GM18498 (cell line): Measurements from ENCODE around the gene WASL.
A peak's percentile ranks its signal among the peaks of the same experiment; 100 is the strongest.

Experiments
- ATAC-seq: cut with Tn5 transposase; IDR thresholded peaks from one replicate; pipeline ENCODE4 v1.9.1; 2021; ENCODE audit warnings: mild to moderate bottlenecking, moderate library complexity; ENCODE audit not compliant: unreplicated experiment

The WASL gene

GRCh38 chr7:123705211-123705901, 43.4 kb downstream of the WASL start:
- ATAC-seq, result no peak

DNA sequence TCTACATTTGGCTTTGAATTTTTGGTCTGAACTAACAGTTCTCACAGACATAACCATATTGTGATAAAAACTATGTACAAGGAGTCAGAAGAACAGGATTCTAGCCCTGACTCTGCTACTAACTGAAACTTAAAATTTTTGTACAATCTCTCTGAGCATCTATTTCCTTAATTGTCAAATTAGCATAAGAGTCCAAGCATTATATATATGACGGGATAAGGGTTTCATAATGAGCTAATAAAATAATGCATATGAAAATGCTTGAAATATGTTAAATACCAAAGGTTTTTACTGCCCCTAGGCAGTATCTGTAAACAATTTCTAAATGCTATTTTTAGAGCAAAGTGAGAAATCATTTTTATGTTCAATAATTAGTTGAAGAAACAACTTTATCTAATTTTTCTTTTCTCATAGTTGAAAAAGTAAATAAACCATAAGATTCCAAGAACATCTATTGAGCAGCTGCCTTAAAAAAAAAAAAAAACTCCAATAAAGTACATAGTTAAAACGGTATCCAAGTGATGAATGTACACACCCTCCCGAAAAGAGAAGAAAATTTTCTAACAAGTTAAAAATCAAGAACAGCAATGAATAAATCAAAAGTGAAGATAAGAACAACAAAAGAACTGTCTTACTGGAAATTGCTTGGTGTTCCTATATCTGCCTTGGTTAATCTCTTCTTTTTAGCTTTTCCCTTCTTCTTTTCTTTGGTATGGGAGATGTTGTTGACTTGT, 52.7 kb downstream of the WASL start:
- no peak for ATAC-seq

GRCh38 chr7:123692471-123692877, 56.3 kb downstream of the WASL start:
- no peak for ATAC-seq

GRCh38 chr7:123690550-123690949, 58.3 kb downstream of the WASL start:
- no peak for ATAC-seq

- no peak for ATAC-seq
Measured at GRCh38 chr7:123689250-123689649, 59.6 kb downstream of the WASL start.

- ATAC-seq, result no peak
Measured at GRCh38 chr7:123687727-123688126, 61.1 kb downstream of the WASL start.

DNA sequence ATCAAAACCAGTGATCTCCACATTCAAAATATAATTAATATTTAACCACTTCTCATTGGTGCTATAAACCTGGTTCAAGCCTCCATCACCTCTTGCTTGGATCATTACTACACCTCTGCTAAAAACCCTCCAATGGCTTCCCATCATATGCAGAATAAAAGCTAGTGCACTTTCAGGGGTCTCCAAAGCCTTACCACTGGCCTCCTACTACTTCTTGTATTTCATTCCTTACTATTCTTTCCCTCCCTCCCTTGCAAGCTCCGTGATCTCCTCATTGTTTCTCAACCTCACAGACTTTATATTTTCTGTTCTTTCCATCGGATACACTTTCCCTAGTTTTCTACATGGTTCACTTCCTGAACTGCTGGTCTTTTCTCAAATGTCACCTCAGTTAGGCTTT, 61.6 kb downstream of the WASL start:
- ATAC-seq, result no peak

DNA sequence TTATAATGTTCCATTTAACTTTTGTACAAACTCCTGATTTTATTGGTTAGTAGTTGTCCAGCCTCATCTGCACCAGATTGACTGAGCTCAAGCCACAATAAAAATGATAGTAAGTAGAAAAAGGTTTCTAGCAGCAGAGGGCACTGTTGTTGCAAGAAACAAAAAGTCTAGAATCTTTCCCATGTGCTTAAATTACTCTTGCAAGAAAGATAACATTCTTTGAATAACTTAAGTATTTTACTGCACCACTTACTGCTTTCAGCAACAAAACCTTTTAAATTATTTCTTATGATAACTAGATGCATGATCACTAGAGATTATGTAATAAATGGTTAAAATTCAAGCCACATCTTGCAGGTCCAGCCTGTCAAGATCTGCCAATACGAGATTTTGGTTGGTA, 66.1 kb downstream of the WASL start:
- ATAC-seq, result peak; percentile 77

GRCh38 chr7:123681561-123681960, 67.2 kb downstream of the WASL start:
- ATAC-seq, result no peak

DNA sequence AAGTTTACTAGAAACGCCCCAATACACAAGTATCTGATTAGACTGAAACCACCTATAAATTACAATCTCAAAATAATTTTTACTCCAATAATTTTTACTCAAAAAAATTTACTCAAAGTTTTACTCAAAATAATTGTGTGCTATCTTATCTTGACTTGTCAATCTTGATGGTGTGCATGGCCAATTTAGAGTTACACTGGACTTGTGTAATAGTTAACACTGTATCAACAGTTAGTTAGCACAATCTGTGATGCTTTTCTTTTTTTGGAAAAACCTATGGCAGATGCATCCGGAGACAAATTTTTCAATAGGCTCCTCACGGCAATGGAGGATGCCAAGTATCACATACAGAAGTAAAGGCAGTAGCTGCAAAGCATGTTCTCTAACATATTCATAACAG, 68.2 kb downstream of the WASL start:
- ATAC-seq, result no peak

DNA sequence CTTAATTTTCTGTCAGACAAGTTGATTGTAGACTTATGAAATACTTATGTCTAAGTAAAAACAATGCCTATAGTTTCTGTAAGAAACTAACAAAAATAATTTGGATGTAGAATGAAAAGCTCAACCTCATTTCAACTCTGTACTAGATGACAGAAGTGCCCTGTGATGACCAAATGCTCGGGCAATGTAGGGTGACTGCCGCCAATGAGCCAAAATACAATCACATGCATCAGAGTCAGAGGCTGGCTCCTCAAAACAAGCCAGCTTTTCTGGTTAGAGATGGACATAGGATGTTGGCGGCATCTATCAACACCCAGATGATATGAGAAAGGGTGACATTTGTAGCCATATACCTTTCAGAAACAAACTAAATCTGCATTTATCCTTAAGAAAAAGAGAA, 69.2 kb downstream of the WASL start:
- no peak for ATAC-seq

DNA sequence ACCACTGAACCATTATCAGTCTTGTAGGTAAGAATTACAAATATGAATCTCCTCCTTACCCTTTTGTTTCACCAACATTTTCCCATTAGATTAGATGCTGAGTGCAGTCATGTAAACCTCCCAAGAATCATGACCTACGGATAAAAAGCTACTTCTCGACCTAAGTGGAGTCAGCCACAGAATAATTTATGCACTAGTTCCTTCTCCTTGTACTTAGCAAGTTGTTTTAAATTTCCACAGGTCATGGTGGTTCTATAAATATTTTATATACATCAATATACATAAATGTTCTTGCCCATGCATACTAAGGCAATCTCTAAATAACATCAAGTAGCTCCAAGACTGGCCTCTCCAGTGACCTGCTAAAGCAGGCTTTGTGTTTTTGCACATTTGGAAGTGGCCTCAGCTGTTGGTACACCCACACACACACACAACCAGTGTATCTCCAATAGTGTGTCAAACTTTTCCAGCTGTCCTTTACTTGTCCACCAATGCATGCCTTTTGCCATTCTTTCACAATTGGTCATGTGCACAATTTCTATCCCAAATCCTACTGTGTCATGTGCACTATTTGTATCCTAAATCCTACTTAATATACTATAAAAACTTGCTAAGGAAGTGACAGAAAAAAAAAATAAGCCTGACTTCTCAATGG, 71.6 kb downstream of the WASL start:
- no peak for ATAC-seq

GRCh38 chr7:123675181-123675473, 73.7 kb downstream of the WASL start:
- ATAC-seq, result no peak

GRCh38 chr7:123674399-123675180, 74.2 kb downstream of the WASL start:
- no peak for ATAC-seq

DNA sequence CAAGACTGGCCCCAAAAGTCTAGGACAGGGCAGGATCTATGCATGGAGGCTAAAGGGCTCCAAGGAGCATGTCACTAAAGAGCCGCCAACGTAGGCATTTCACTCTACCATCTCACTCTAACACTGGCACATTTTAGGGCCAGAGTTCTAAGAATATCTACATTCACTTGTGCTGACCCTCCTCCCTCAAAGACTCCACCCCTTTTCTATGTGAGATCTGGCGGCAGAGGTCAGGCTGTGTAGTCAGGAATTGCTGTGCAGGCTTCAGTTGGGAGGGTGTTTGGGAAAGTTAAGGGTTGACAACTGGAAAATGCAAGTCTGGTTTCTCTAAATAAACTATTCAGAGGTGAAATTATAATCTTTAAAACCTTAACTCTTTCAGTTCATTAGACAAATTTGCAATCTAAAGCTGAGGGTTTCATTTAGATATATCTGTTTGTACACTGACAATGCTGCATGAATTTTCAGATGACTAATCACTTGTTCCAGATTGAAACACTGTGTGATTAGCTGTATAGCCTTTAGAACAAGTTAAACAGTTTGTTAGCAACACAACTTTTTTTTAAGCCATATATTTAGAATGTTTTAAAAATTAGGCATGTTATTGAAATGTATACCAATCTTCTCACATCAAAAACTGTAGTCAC, 74.9 kb downstream of the WASL start:
- ATAC-seq, result no peak

DNA sequence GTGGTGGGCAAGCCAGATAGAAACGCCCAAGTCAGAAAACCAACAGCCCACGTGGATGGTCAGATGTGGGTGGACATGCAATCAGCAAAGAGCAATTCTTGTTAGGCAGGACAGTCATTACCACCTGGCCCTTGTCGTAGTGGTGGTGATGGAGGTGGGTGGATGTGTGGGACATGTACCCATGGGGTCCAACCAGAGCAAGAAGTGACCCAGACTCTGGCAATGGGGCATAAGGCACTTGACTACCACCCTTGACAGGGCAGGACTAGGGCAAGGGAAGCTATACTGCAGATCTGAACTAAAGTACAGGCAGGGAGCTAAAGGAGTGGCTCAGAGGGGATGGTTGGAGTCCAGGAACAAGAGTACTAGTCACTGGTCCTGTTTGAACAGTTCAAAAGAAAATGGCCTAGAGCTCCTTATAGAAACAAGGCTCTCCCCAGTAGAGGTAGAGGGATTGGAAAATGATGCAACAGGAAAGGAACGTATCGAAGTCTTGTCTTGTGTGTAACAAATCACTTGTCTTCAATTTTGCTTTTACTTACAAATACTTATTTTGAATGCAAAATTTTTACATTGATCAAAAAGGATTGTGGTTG, 75.6 kb downstream of the WASL start:
- no peak for ATAC-seq

- no peak for ATAC-seq
Measured at GRCh38 chr7:123669485-123669884, 79.3 kb downstream of the WASL start.

DNA sequence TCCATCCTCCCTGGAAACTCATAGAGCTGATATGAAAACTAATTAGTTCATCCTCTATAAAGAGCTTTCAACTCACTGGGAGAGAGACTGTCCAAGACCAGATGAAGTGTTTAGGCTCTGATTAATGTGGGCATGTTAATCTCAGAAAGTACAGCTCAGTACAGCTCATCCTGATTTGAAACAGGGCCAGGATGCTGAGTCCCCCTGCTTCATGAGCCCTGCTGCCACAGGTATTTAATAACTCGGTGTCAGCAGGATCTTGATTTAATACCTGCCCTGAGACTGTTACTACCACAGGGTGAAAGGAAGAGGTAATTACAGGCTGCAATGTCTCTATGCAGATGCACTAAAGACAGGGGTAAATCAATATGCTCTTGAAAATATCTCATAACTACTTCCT, 82.3 kb downstream of the WASL start:
- ATAC-seq, result no peak

- ATAC-seq, result no peak
Measured at GRCh38 chr7:123665896-123666295, 82.9 kb downstream of the WASL start.

DNA sequence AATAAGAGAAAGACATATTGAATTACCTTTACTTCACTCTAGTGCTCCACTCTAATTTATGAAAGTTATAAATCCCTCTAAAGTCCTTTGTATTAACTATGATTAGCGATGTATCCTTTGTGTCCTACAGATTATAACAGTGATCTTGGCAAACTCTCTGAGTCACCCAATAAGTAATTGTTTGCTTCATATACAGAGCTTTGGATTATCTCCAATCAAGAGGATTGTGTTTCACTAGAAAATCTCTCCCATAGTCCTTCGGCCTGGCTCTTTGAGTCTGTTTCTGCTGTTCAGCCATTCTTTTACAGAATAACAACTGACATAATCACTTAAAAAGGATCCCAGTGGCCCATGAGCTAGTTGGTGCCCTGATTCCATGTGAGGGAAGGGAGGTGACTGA, 83.6 kb downstream of the WASL start:
- no peak for ATAC-seq

DNA sequence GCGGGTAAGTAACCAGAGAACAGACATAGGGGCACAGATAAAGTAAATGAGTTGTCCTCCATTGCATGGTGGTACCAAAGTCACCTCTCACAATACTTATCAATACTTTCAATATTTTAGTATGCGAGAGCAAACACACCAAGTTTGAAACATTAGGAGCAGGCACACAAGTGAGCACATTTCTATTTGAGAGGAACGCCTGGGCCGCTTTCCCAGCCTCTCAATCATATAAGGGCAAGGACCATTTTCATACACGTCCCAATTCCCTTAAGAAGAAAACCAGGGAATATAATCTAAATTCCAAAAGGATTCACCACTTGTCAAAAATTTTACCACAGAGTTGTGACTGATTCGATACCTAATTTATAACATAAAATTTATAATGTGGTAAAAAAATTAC, 85.6 kb downstream of the WASL start:
- ATAC-seq, result no peak
